HG03469 (cell line): Measurements from ENCODE around the gene AKAP9.
"Not testable (repeated sequence)": the region's sequence is repeated elsewhere in the genome, so short reads cannot be mapped to it uniquely, and the experiment has no call there.

Experiments used
- ATAC-seq: cut with Tn5 transposase; IDR thresholded peaks from one replicate; pipeline ENCODE4 v1.9.1; 2021; ENCODE audit warnings: mild to moderate bottlenecking, moderate library complexity, moderate number of reproducible peaks; ENCODE audit not compliant: unreplicated experiment

AKAP9 gene

DNA sequence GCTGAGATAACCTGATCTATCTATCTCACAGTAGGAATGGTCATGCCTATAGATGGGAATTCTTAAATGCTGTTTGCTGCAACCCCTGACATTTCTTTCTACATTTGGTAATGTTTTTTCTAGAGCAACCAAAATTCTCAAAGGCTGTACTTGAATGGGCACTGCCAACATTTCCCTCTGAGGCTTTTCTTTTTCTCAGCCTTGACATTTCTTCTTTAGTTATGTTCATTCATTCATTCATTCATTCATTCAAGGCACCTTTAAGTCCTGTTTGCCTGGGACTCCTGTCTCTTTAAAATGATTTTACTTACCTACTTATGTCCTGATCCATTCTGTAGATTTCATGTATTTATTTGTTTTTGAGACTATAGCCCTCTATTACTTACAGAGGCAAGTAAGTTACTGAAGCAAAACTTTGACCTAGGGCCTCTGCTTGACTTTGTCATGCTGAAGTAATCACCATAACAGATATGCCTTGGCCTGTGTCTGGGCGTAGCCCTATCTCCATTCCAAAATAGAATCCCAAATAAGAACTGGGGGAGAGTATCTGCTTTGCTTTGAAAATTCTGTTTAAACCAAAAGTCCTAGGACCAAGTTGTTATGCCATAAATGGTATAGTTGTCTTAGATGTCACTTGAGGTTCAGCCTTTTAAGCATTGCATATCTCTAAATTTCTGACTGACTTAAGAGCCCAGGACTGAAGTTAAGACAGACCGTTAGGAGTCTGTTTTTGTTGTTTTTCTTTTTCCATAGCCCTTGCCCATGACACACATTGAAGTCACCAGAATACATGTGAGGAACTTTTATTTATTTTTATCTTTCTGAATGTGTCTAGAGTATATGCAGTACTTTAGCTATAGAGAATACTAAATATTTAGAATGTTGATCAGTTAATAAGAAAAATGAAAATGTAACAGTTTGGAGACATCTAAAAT, 59.2 kb downstream of the AKAP9 start:
- no peak for ATAC-seq

DNA sequence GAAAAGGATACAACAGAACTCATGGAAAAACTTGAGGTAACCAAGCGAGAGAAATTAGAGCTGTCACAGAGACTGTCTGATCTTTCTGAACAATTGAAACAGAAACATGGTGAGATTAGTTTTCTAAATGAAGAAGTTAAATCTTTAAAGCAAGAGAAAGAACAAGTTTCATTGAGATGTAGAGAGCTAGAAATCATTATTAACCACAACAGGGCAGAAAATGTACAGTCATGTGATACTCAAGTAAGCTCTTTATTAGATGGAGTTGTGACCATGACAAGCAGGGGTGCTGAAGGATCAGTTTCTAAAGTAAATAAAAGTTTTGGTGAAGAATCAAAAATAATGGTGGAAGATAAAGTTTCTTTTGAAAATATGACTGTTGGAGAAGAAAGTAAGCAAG, 62.1 kb downstream of the AKAP9 start:
- ATAC-seq = no peak

DNA sequence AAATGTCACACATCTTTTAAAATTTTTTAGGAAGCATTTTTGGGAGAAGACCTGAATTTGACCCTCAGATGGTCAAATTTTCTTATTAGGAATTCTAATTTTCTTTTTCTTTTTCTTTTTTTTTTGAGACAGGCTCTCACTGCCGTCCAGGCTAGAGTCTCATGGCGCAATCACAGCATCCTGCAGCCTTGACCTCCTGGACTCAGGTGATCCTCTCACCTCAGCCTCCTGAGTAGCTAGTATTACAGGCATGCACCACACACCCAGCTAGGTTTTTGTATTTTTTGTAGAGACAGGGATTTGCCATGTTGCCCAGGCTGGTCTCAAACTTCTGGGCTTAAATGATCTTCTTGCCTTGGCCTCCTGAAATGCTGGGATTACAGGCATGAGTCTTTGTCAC, 65.4 kb downstream of the AKAP9 start:
- ATAC-seq = no peak

DNA sequence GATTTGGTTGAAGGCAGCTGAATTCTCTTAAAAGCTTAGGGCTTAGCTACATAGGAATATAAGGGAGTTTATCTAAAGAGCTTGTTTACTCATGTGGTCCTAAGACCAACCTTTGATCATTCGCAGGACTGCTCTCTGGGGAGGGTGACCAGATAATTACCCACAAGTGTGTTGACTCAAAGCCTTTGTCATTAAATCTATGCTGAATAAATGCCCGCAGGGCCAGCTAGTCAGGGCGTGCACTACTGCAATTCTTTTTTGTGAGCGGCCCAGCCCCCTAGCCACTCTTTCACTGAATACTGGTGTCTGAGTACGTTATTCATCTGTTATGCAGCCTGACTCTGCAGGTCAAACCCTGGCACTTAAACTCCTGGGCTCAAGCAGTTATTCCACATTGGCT, 69.6 kb downstream of the AKAP9 start:
- ATAC-seq = no peak

DNA sequence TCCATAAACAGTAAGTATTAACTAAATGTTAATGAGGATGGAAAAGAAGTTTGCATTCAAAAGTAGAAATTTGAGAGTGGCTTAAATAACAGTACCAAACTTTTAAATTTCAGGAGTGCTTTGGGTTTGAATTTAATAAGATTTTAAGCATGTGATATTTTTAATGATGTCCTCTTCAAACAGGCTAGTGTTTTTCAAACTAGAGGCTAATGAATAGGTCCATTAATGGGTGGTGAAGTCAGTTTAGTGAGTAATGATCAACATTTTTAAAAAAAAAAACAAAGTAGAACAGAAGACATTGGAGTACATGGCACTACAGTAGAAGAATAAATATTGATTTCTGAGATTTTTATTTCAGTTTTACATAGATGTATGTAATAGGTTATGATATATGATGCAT, 72.9 kb downstream of the AKAP9 start:
- no peak for ATAC-seq

DNA sequence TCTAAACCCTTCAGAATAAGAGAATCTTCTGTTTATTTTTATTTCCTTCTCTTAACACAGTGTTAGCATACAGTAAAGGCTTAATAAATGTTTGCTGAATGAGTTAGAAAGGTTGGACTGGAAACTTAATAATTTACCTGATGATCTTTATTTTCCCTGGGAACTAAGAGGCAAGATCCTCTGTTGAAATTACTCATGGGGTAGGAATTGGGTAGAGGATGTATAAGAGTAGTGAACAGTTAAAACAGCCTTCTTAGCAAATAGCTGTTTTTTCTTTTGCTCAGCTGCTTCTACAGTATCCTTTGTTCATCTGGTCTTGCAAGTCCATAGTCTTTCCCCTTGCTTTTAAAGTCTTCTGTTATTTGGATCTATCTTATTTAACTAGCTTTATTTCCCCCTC, 80.0 kb downstream of the AKAP9 start:
- no peak for ATAC-seq

DNA sequence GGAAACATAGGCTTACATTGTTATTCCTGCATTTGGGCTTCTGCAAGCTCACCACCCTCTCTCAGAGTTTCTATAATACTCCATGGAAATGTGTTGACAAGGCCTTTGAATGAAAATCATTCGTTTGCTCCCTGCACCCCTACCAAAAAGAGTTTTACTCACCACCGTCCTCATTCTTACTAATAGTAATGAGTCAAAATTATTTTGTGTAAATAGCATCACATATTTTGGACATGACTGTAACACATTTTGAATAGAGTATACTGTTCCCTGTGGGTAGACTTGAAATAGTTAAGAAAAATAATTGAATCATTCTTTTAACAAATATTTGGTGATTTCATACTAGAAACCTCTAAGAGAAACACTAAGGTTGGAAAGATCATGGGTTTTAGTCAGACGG, 84.6 kb downstream of the AKAP9 start:
- no peak for ATAC-seq

DNA sequence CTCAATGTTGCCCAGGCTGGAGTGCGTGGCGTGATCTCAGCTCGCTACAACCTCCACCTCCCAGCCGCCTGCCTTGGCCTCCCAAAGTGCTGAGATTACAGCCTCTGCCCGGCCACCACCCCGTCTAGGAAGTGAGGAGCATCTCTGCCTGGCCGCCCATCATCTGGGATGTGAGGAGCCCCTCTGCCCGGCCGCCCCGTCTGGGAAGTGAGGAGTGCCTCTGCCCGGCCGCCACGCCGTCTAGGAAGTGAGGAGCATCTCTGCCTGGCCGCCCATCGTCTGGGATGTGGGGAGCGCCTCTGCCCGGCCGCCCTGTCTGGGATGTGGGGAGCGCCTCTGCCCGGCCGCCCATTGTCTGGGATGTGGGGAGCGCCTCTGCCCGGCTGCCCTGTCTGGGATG, 86.0 kb downstream of the AKAP9 start:
- ATAC-seq = not testable (repeated sequence)

DNA sequence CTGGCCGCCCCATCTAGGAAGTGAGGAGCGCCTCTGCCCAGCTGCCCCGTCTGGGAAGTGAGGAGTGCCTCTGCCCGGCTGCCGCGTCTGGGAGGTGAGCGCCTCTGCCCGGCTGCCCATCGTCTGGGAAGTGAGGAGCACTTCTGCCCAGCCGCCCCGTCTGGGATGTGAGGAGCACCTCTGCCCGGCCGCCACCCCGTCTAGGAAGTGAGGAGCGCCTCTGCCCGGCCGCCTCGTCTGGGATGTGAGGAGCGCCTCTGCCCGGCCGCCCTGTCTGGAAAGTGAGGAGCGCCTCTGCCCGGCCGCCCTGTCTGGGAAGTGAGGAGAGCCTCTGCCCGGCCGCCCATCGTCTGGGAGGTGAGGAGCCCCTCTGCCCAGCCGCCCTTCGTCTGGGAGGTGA, 86.5 kb downstream of the AKAP9 start:
- ATAC-seq = not testable (repeated sequence)

DNA sequence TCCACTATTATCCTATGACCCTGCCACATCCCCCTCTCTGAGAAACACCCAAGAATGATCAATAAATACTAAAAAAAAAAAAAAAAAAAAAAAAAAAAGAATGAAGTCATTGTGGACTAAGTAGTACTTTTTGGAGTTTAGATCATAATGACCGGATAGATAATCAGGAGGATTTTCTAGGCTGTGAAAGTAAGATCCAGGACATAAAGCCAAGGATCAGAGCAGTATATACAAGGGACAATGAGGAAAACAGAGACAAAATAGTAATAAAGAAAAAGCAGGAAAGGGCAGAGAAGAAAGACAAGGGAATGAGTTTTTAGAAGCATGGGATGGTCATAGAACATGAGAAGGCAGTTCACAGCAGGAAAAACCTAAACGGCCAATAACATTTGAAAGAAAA, 87.6 kb downstream of the AKAP9 start:
- ATAC-seq = no peak

DNA sequence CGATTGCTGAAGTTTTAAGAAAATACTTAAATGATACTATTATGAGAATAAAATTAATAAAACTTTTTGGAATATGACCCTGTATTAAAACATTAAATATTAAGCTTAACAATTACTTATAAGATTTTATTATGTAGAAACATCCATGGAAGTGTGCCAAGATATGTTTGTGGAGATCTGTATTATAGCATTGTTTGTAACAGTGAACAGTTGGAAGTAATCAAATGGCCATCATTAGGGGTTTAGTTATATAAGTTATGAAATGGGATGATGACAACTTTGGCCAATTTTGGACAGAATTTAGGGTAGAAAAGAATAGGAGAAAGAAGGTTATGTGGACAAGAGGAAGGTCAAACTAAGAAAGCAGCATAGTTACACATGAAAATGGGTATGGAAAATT, 88.0 kb downstream of the AKAP9 start:
- ATAC-seq = no peak

DNA sequence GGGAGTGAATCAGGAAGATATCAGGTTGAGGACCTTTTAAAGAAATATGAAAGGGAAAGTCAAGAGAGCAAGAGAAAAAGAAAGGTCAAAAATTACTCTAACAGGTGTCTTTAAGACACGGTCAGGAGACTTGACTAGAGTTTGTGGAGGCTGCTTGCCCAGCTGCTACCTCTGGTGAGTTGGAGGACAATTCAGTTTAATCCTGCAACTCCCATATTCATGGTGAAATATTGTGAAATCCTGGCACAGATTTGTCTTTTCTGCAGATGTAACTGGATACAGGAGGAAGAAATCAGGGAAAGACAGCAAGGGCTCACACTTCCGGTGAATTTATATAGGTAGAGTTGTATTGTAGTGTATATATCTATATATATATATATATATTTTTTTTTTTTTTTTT, 93.5 kb downstream of the AKAP9 start:
- no peak for ATAC-seq

DNA sequence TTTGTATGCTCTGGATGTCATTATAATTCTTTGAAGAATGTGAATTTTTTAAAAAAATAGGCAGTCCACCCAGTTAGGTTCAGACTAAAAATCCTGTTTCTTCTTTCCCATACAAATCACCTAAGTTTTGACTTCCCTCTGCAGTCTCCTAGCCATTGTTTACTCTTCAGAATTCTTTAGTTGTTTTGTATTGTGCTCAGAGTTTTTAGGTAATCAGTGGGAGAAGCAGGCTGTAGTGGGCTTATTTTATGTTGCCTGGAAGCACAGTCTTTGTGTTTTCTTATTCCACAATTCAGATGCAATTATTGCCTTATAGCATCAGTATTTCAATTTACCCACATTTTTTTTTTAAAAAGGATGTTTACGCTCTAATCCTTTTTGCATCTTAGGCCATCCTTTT, 94.9 kb downstream of the AKAP9 start:
- ATAC-seq = no peak

DNA sequence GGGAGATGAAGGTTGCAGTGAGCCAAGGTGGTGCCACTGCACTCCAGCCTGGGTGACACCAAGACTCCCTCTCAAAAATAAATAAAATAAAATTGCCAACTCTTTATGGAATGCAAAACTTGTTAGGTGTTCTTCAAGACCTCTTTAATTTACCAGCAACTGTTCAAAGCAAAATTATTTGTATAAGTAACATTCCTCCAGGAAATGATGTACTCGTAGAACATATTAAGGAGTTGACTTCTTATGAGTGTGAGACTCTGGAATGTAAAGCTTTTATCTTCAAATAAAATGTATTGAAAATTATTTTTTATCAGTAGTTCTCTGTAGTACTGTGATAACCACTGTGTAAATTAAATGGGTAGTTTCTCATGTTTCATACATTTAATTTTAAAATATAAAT, 99.2 kb downstream of the AKAP9 start:
- ATAC-seq = no peak

DNA sequence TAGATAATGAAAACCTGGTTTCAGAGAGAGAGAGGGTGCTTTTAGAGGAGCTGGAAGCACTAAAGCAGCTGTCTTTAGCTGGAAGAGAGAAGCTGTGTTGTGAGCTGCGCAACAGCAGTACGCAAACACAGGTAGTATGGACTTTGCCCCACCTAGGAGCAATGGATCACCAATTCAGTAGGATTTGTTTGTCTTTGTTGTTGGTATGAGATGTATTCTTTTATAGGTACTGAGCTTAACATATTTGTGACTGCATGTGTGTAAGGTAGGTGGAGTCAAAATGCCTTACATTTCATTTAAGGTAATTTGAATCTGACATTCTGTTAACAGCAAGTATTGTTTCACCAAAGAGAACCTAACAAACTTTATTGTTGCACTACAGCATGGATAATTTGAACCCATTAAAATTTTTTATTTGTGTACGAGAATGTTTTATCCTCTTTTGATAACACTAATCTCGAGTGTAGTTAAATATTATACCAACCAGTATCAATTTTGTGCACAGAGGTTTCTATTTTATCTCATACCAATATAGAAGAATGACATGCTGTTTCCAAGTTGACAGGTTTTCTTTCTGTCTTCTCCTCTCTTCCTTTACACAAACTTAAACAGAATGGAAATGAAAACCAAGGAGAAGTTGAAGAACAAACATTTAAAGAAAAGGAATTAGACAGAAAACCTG, 101.5 kb downstream of the AKAP9 start:
- ATAC-seq = no peak

DNA sequence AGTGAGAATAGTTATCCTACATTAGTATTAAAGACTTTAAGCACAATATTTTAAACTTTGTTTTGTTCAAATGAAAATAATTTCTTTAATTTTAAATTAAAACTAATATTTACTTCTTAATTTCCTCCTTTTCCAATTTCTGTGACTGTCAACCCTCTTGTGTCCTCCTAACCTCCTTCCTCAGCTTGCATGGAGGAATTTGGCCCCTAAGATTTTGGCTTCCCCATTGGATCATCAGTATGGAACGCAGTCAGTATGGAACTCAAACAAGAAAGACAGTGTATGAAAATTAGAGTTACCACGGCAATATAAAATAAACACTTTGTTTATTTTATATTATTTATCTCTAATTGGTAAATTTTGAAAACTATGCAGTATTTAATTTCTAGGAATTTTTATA, 102.4 kb downstream of the AKAP9 start:
- no peak for ATAC-seq

DNA sequence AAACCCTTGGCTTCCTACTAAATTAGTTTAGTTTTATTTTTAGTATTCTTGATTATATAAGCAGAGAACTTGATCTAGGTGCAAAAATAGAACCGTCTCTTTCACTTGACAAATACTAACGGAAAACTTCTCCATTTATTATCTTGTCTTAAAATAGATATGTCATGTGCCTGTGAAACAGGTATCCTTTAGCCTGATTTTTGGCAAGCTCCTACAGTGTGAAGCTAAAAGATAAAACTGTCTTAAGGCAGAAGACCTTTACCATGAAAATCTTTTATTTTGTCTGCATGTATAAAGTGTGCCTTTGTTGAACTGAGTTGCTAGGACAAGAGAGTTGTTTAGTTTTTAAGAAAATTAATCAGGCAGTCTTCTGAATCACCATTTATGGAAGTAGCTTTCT, 103.0 kb downstream of the AKAP9 start:
- no peak for ATAC-seq

DNA sequence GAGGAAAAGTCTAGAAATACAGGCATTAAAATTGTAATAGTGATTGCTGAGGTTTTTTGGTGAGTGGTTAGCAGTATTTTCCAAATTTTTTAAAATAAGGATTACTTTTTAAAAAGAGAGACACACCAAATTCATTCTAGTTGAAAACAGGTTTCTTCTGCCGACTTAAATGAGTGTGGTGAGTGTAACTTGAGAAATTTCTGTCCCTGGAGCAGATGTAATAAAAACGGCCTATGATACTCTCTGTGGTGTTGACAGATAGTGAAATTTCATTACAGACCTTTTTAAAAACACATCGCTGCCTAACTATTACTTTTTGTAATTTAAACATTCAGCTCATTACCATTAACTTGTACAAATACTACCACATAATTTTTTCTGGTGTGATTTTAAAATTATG, 103.5 kb downstream of the AKAP9 start:
- ATAC-seq = no peak

DNA sequence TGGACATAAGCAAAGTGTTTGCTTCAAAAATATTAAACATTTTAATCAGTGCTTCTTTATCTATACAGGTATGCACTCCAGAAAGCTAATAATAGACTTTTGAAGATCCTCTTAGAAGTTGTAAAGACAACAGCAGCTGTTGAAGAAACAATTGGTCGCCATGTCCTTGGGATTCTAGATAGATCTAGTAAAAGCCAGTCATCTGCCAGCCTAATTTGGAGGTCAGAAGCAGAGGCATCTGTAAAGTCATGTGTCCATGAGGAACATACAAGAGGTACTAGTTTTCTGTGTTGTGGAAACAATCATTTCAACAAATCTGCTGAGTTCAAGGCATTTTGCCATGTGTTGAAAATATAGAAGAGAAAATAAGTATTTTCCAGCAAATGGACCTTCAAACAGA, 104.3 kb downstream of the AKAP9 start:
- ATAC-seq = no peak

DNA sequence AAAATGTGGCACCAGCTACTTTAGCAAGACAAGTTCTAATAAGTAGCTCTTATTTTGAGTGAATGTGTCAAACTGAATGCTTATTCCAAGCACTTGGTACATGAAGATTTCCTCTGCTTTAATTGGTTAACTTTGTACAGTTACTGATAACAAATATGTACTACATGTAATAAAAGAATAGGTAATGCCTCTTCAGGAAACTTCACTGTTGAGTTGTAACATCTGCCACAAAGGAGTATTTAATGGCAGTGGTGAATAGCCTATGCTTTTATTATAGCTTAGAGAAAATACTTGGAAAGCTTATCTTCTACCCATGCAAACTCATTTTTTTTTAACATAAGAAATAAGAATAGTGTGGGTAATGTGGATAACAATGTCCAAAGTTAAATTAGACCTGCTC, 111.0 kb downstream of the AKAP9 start:
- ATAC-seq = no peak

DNA sequence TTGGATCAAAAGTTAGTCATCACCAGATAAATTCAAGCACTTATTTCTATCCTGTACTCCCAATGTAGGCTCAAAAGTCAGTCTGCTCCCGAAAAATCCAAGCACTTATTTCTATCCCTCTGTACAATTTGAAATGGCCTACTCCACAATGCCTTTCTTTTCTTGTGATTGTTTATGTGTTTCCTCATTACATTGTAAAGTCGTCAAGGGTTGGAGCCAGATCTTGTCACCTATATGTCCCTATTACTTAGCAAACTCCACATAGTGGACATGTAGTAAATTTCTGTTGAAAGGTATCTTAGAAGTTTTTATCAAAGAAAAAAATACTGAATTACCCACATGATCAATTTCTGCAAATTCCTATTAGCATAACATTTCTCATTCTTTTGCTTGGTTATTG, 111.5 kb downstream of the AKAP9 start:
- no peak for ATAC-seq

DNA sequence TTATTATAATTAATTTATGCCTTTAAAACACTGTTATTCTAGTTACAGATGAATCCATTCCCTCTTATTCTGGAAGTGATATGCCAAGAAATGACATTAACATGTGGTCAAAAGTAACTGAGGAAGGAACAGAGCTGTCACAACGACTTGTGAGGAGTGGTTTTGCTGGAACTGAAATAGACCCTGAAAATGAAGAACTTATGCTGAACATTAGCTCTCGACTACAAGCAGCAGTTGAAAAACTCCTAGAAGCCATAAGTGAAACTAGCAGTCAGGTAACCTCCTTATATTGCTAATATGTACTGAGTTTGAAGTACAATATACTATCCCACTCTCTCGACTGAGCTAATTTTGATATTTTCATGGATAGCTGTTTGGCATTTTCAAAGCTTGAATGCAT, 112.0 kb downstream of the AKAP9 start:
- ATAC-seq = no peak
